ENCODE results near the gene IL16. TPM values are rescaled to one million over a fixed set of nuclear protein-coding genes. Genes with fewer than 3 reads are reported as not detected.

The IL16 gene
- total RNA-seq, 1 donor from 2014 or later = 34.6 TPM

- H3K36me3 ChIP-seq = peaks cover 66% of the 10 kb centered on the region
- H3K27me3 ChIP-seq (ENCODE audit: low read depth) = no peaks in the 10 kb centered on the region
- no peak for DNase-seq
- TF ChIP-seq CTCF (IDR thresholded peaks at IDR 0.05) = no peak
- H3K27ac ChIP-seq = no peak overlapping the region
- no peak overlapping the region for H3K4me3 ChIP-seq
- no peak for ATAC-seq
- H3K9me3 ChIP-seq = no peaks in the 10 kb centered on the region
- H3K4me1 ChIP-seq = peaks cover 27% of the 10 kb centered on the region
- intact Hi-C loops (cut with DNase I) = no loop called here
These were observed 113.2 kb downstream of the IL16 start for GRCh38 chr15:81309647-81310450.

- no peak overlapping the region for H3K27ac ChIP-seq
- TF ChIP-seq CTCF (IDR thresholded peaks at IDR 0.05) = no peak
- ATAC-seq = no peak
- peaks cover 21% of the 10 kb centered on the region for H3K4me1 ChIP-seq
- H3K4me3 ChIP-seq = no peak overlapping the region
- H3K36me3 ChIP-seq = peaks cover 59% of the 10 kb centered on the region
- intact Hi-C loops (cut with DNase I) = no loop called here
- H3K9me3 ChIP-seq = no peaks in the 10 kb centered on the region
- no peak for DNase-seq
- H3K27me3 ChIP-seq (ENCODE audit: low read depth) = no peaks in the 10 kb centered on the region
These were observed 113.8 kb downstream of the IL16 start for GRCh38 chr15:81310480-81310879.

- H3K27me3 ChIP-seq (ENCODE audit: low read depth) = no peaks in the 10 kb centered on the region
- H3K4me3 ChIP-seq = no peak overlapping the region
- TF ChIP-seq CTCF (IDR thresholded peaks at IDR 0.05) = no peak
- H3K36me3 ChIP-seq = peaks cover 45% of the 10 kb centered on the region
- H3K27ac ChIP-seq = peak overlapping the region; percentile 71
- DNase-seq = no peak
- H3K4me1 ChIP-seq = peaks cover 21% of the 10 kb centered on the region
- H3K9me3 ChIP-seq = no peaks in the 10 kb centered on the region
- peak; percentile 67 to 73 for ATAC-seq
- intact Hi-C loops (cut with DNase I) = no loop called here
These were observed 115.2 kb downstream of the IL16 start for GRCh38 chr15:81311752-81312464.

- H3K27ac ChIP-seq = peak overlapping the region; percentile 71
- no peaks in the 10 kb centered on the region for H3K9me3 ChIP-seq
- intact Hi-C loops (cut with DNase I) = no loop called here
- TF ChIP-seq CTCF (IDR thresholded peaks at IDR 0.05) = no peak
- H3K36me3 ChIP-seq = peaks cover 44% of the 10 kb centered on the region
- DNase-seq = peak; percentile 73
- ATAC-seq = peak; percentile 76 to 80
- peaks cover 21% of the 10 kb centered on the region for H3K4me1 ChIP-seq
- no peaks in the 10 kb centered on the region for H3K27me3 ChIP-seq (ENCODE audit: low read depth)
- H3K4me3 ChIP-seq = no peak overlapping the region
These were observed 116.3 kb downstream of the IL16 start for GRCh38 chr15:81312790-81313543.

- H3K4me1 ChIP-seq = peaks cover 21% of the 10 kb centered on the region
- no peak for TF ChIP-seq CTCF (IDR thresholded peaks at IDR 0.05)
- no peak for ATAC-seq
- no peak for DNase-seq
- H3K27ac ChIP-seq = peak overlapping the region; percentile 71
- H3K27me3 ChIP-seq (ENCODE audit: low read depth) = no peaks in the 10 kb centered on the region
- no peak overlapping the region for H3K4me3 ChIP-seq
- peaks cover 44% of the 10 kb centered on the region for H3K36me3 ChIP-seq
- no peaks in the 10 kb centered on the region for H3K9me3 ChIP-seq
- intact Hi-C loops (cut with DNase I) = no loop called here
These were observed 117.0 kb downstream of the IL16 start for GRCh38 chr15:81313686-81314085.

Measured in lower lobe of right lung (tissue), 2 donors.